ENCODE measurements around the gene LNX1. TPM values are rescaled to one million over a fixed set of nuclear protein-coding genes. Genes with fewer than 3 reads are reported as not detected.

LNX1 gene
- total RNA-seq, 1 donor from 2014 or later, result 35.3 TPM

DNA sequence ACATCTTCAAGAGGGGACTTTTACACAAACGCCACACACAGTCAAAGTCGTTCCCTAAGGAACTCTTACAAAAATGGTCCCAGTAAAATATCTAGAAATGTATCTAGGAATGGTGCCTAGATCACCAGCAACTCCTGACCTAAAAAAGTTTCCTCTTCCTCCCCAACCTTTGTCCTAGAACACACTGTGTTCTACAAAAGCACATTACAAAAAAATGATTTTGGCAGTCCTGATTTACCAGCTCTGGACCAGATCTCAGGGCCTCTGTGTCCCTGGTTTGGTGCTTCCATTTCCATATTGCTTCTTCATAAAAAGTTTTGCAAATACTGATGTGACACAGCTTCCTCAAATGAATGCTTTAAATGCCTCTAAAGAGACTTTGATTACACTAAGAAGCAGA, 55.0 kb downstream of the LNX1 start:
- DNase-seq (ENCODE audit: low read depth), result no peak

DNA sequence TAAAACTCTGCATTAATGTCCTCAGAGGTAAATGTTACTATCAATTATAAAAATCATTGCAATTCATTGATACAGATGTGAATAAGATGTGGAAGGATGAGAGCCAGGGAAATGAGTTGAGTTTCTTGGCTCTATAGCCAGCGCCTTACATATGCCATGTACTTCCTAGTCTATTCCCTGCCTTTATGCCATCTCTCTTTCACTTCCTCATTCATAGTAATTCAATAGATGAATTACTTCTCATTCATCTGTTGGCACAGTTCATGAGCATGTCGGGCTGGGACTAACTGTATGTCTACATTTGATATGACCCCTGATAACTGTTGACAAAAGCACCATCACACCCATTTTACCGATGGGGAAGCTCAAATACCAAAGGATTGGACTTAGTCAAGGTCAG, 55.7 kb downstream of the LNX1 start:
- DNase-seq (ENCODE audit: low read depth), result no peak

DNA sequence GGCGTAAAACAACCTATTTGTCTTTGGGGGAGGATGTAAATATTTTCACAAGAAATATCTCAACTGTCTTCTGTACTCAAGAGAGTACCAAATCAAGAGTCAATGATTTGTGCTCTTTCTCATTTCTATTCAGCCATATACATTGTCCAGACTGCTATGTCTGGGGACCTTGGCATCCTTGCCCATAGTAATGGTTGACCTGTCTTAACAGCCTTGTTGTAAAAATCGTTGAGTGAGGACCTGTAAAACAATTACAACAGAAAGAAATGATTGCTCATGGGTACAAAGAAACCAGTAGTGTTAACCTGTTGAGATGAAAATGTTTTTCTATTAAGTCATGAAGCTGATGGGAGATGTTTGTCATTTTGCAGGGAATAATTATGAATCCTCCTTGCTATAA, 56.6 kb downstream of the LNX1 start:
- no peak for DNase-seq (ENCODE audit: low read depth)

GRCh38 chr4:53532521-53532920, 58.8 kb downstream of the LNX1 start:
- peak; percentile 41 for DNase-seq (ENCODE audit: low read depth)

GRCh38 chr4:53531585-53532224, 59.6 kb downstream of the LNX1 start:
- no peak for DNase-seq (ENCODE audit: low read depth)

GRCh38 chr4:53529025-53529424, 62.3 kb downstream of the LNX1 start:
- DNase-seq (ENCODE audit: low read depth), result no peak

GRCh38 chr4:53527930-53528329, 63.4 kb downstream of the LNX1 start:
- no peak for DNase-seq (ENCODE audit: low read depth)

DNA sequence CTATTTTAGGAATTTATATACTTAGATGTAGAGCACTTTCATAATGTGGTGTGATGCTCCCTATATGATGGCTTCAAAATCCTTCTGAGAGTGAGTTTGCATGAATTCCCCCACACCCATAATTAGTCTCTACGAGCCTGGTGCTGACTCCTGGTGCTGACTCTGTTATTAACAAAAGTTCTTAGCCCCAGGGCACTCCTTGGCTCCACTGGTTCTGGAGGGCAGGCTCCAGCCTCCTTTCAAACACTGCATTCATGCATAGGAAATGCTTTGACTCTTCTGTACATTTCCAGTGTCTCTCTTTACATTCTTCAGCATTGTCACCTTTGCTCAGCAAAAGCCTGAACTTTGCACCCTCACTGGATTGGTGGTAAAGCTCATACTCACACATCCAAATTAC, 64.0 kb downstream of the LNX1 start:
- no peak for DNase-seq (ENCODE audit: low read depth)

DNA sequence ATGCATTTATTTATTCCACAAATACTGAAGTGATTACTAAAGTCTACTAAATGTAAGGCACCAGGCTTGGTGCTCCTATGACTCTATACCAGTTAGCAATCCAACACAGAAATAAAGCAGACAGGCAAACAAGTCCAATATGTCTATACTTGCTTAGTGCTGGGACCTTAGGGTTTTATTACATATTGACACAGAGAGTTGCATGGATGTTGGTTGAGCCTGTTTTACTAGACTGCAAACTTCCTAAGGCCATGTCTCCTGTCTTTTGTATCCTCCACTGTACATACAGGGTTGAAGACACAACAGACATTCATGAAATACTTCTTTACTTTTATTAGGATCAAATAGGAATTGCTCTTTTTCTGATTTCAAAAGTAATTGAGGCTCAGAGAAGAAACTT, 69.0 kb downstream of the LNX1 start:
- no peak for DNase-seq (ENCODE audit: low read depth)

DNA sequence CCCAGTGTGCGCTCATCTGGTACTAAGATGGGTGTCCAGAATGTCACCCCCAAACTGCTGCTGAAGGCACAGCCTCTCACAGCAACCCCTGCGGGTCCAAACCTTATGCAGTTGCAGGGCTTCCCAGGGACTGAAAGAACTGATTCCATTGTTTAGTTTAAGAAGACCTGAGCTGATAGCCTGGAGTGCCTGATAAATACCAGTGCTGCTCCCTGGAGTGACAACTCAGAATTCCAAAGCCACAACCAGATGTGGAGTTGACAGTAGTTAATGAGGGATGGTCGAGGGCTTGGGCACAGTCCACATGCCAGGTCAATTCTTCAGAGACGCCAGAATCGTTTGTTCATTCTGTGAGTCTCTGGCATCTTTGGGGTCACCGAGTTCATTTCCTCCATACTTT, 71.2 kb downstream of the LNX1 start:
- DNase-seq (ENCODE audit: low read depth), result no peak

DNA sequence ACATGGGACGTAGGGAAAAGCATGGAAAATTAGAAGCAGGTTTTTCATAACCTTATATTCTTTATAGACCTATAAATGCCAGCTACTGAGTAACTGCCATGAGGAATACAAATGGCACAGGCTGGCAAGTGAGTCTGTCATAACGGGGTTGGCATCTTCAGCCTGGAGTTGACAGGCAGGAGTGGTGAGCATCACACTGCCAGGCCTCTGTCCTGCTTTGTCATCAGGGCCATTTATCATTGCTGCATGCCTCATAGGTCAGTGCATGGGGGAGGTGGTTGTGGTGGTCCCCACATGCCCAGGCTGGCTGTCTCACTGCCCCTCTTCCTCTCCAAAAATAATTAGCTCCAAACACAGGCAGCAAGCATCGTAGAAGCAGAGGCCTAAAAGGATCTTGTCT, 72.5 kb downstream of the LNX1 start:
- DNase-seq (ENCODE audit: low read depth), result no peak

GRCh38 chr4:53515076-53515475, 76.2 kb downstream of the LNX1 start:
- no peak for DNase-seq (ENCODE audit: low read depth)

GRCh38 chr4:53514509-53514908, 76.8 kb downstream of the LNX1 start:
- DNase-seq (ENCODE audit: low read depth), result no peak

DNA sequence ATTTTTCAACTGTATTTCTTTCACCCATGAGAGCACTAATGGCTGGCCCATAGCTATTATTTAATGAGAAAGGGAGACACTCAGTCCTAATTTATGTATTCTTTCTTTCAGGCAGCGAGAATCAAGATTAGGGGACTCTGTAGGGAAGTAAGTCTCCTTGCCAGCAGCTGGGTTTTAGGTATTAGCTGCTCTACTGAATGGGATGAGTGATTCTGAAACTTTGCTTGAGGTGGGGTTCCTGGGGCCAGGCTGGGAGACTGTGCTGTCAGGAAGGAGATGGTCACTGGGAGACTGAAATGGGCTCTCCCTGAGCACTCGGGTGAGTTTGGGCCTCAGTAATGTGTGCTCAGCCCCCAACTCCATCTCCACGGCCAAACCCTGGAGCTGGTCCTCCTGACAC, 78.7 kb downstream of the LNX1 start:
- DNase-seq (ENCODE audit: low read depth), result no peak

DNA sequence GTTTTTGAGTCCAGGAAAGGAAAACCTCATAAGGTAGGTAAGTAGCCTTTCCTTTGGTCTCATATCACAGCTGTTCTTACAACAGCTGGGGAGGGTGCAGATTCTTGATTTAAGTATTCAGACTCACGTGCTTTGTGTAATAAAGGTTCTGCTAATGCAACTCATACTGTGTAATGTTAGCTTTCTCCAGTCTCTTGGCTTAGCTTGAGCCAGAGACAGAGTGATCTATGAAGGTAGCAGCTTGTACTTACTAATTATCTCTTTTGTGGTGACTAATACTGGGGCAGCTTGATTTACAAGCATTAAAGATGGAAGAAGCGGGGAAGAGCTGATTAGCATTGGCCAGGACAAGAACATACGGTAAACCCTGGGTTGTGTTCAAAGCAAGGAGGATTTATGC, 80.3 kb downstream of the LNX1 start:
- DNase-seq (ENCODE audit: low read depth), result peak; percentile 66

DNA sequence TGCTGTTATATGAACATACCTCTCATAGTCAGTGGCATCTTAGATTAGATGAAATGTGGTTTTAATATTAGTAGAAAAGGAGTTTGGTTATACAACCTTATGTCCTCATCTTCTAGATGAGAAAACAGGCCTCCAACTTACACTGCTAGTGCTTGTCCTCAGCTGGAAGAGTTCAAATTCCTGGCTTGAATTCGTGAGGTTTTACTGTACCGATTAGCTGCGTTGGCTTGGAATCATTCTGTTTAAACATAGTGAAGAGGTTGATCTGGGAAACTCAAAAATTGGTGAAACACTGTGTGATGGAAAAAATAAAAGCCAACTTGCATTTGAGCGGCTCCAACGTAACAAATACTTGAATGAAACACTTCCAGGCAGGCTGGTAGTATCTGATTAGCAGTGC, 81.0 kb downstream of the LNX1 start:
- DNase-seq (ENCODE audit: low read depth), result no peak

DNA sequence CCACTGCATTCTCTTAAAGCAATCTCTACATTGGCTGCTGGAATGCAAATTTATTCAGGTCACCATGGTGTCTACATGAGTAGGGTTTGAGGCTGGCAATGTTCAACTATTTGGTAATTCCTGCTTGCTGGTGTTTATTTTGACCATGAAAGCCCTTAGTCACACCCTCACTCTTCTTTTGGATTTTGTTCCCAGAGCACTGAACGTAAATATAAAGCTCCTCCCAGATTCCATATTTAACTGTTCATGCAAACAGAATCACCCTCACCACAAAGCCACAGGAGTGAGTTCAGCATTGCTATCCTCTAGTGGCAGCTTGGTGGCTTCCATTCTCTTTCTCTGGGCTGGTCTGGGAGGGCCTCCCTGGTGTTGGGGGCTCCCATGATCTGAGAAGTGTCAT, 82.8 kb downstream of the LNX1 start:
- peak; percentile 81 for DNase-seq (ENCODE audit: low read depth)

DNA sequence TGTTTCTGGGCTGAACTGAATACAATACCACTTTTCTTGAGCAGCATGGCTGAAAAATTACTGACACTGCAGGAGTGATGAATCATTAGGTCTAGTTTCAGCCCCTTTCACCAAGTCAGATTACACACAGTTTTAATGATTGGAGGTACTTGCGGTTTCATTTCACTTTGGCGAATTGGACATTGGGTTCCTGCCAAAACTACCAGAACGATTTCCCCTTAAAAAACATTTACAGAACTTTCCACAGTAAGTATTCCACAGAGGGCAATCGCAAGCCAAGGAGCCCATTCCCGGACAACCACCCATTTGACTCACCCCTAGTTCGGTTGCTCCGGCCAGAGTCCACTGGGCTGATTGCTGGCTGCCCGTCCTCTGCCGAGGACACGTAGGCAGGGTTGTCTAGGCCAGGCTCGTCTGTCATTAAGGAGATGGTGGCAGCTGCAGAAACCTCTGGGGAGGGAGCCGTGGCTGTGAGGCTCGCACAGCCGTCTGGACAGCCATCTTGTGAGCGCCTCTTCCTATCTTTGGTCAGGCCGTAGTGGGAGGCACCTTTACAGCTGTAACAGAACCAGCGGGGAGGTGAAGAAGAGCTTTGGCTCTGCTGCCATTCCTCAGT, 83.5 kb downstream of the LNX1 start:
- peak; percentile 96 for DNase-seq (ENCODE audit: low read depth)

DNA sequence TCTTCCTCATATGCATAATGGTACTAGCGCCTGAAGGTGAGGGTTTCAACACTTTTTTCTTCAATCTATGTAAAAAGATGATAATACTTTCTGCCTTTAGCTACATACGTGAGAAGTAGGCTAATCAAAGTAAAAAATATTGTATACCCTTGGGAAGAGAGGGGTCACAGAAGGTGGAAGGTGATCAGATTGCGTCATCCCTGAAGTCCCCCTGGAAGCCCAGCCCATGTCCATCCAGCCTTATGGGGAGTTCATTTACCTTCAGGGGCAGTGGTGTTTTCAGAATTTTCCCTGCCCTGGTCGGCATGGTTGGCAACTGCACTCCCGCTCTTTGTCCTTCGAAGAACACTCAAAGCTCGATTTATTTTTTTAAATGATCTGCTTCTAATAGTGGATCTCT, 84.2 kb downstream of the LNX1 start:
- no peak for DNase-seq (ENCODE audit: low read depth)

GRCh38 chr4:53505947-53506346, 85.3 kb downstream of the LNX1 start:
- DNase-seq (ENCODE audit: low read depth), result no peak

- no peak for DNase-seq (ENCODE audit: low read depth)
These were observed 89.2 kb downstream of the LNX1 start for GRCh38 chr4:53502094-53502493.

- no peak for DNase-seq (ENCODE audit: low read depth)
These were observed 89.7 kb downstream of the LNX1 start for GRCh38 chr4:53501561-53501960.

GRCh38 chr4:53500546-53500945, 90.7 kb downstream of the LNX1 start:
- no peak for DNase-seq (ENCODE audit: low read depth)

DNA sequence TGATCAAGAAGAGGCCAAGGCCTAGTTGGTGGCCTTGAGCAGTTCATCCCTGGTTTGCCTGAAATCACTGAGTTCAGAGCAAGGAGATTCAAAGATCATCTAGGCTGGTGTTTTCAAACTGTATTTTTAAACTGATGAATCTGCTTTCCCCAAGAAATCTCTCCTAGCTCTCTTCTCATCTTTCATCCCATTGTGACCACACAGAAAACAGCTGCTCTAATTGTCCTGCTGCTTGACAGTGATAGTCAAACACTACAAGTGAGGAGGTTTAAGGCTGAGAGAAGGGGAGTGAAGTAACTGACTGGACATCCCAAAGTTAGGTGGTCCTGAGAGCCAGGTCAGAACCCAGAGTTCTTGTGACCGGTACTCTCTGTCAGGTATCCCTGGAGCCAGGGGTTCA, 91.5 kb downstream of the LNX1 start:
- DNase-seq (ENCODE audit: low read depth), result peak; percentile 92
